ENCODE data around the gene SAPCD2. TPM values are rescaled to one million over a fixed set of nuclear protein-coding genes. Genes with fewer than 3 reads are reported as not detected.

Gene SAPCD2
- total and polyA plus RNA-seq, 9 of the 15 experiments (the other 6 are each of a cell fraction or from before 2014, with no cell fraction given) = 3.4 to 91.8 (median 18.8) TPM

GRCh38 chr9:137074657-137075274 lies 4.4 kb upstream of the SAPCD2 start (continued):
- TF ChIP-seq ELK3 (CRISPR knock-in tag; IDR thresholded peaks at IDR 0.05) (peak; percentile 97), ZNF197 (CRISPR knock-in tag; IDR thresholded peaks at IDR 0.05; ENCODE audit: low read depth) (peak; percentile 99), SMAD4 (CRISPR knock-in tag; conservative IDR thresholded peaks at IDR 0.05) (peak; percentile 100), NR2C1 (IDR thresholded peaks at IDR 0.05) (no peak), NR2C1 (tag; IDR thresholded peaks at IDR 0.05) (peak; percentile 97), REST (IDR thresholded peaks at IDR 0.05; ENCODE audit: borderline replicate concordance) (no peak), REST (CRISPR knock-in tag; IDR thresholded peaks at IDR 0.05; ENCODE audit: low read depth) (peak; percentile 94), ZNF785 (CRISPR knock-in tag; IDR thresholded peaks at IDR 0.05) (peak; percentile 90), XRCC3 (IDR thresholded peaks at IDR 0.05) (no peak), RFX7 (CRISPR knock-in tag; IDR thresholded peaks at IDR 0.05) (peak; percentile 96), ZEB2 (IDR thresholded peaks at IDR 0.05) (no peak), ZNF592 (IDR thresholded peaks at IDR 0.05) (peak; percentile 100), IFI16 (CRISPR knock-in tag; IDR thresholded peaks at IDR 0.05) (peak; percentile 93), ZNF764 (CRISPR knock-in tag; IDR thresholded peaks at IDR 0.05; ENCODE audit: low read depth) (peak; percentile 93), CBX3 (IDR thresholded peaks at IDR 0.05; ENCODE audit: borderline replicate concordance in 1 of 2, low read length in 2 of 2) (no peak; a peak in 1 of 3 replicates)

All from K562 (cell line).